HEK293T (cell line): ENCODE results near the gene RPL4.

ENCODE experiments used
- FOXM1 ChIP-seq: fragments of 450-650 bp; IDR thresholded peaks from 2 replicates; pipeline ENCODE4 v1.6.1; 2017; ENCODE audit warnings: mild to moderate bottlenecking, borderline replicate concordance
- NFRKB ChIP-seq: fragments of 450-650 bp; IDR thresholded peaks from 2 replicates; pipeline ENCODE4 v1.6.1; 2016; ENCODE audit warnings: mild to moderate bottlenecking, moderate library complexity

- no peak for TF ChIP-seq NFRKB
- TF ChIP-seq FOXM1, result no peak
Measured at GRCh38 chr15:66472176-66472999, 32.3 kb downstream of the RPL4 start.
